ENCODE measurements around the gene RASA4B. TPM values are rescaled to one million over a fixed set of nuclear protein-coding genes. Genes with fewer than 3 reads are reported as not detected.

Gene RASA4B
- total and polyA plus RNA-seq, 9 of the 15 experiments (the other 6 are each of a cell fraction or from before 2014, with no cell fraction given) = 0.01 to 2.9 (median 1.5) TPM; not detected in 1

DNA sequence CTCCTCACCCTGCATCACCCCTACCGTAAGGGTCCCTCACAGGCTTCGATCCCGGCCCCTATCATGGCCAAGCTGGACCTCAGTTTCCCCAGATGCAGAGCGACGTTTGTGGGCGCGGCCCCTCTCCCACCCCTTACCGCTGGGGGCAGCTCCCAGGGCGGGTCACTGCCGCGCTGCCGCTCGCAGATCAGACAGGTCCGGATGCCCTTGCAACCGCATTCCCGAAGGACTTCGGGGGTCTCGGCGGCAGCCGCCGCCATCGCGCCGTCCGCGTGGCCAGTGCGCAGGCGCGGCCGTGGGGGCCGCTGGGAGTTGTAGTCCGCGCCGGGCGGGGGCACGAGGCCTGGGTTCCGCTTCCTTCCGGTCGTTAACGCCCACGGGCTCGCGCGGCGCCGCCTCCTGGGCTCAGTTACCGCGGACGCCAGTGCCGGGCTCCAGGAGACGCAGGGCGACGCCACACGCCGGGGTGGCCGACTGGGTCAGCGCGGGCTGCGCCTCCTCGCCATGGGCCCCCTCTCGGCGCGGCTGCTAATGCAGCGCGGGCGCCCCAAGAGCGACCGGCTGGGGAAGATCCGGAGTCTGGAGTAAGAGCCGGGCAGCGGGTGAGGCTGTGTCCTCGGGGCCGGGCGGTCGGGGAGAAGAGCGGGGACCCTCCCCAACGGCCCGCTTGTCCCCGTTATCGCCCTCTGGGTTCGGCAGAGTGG, 52.8 kb downstream of the RASA4B start, which contains the start of the genes ALKBH4 and LRWD1 (continued):
- TF ChIP-seq, protein P1, sequence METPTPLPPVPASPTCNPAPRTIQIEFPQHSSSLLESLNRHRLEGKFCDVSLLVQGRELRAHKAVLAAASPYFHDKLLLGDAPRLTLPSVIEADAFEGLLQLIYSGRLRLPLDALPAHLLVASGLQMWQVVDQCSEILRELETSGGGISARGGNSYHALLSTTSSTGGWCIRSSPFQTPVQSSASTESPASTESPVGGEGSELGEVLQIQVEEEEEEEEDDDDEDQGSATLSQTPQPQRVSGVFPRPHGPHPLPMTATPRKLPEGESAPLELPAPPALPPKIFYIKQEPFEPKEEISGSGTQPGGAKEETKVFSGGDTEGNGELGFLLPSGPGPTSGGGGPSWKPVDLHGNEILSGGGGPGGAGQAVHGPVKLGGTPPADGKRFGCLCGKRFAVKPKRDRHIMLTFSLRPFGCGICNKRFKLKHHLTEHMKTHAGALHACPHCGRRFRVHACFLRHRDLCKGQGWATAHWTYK (CRISPR knock-in tag; IDR thresholded peaks at IDR 0.05) = peak; percentile 66; the same call in 1 of the 2 replicates
- TF ChIP-seq CHD2 (IDR thresholded peaks at IDR 0.05; ENCODE audit: low read depth, low read length) (0 out of 2 replicates have a peak, but pooled peaks have one; percentile 13), MTF1 (CRISPR knock-in tag; IDR thresholded peaks at IDR 0.05; ENCODE audit: borderline replicate concordance) (no peak), TOE1 (IDR thresholded peaks at IDR 0.05; ENCODE audit: borderline replicate concordance) (peak; percentile 39), TOE1 (CRISPR knock-in tag; IDR thresholded peaks at IDR 0.05; ENCODE audit: borderline replicate concordance, low read depth) (0 out of 2 replicates have a peak, but pooled peaks have one; percentile 32), BRF1 (IDR thresholded peaks at IDR 0.05; ENCODE audit: borderline replicate concordance, extremely low read depth, insufficient read length) (no peak), ERF (CRISPR knock-in tag; IDR thresholded peaks at IDR 0.05) (no peak; the same call in 1 of the 2 replicates), ZKSCAN3 (CRISPR knock-in tag; IDR thresholded peaks at IDR 0.05) (no peak), ZNF586 (CRISPR knock-in tag; conservative IDR thresholded peaks at IDR 0.05) (no peak), ZNF175 (CRISPR knock-in tag; IDR thresholded peaks at IDR 0.05; ENCODE audit: low read depth) (no peak), NR2F6 (CRISPR knock-in tag; IDR thresholded peaks at IDR 0.05) (0 out of 2 replicates have a peak, but pooled peaks have one; percentile 18)
- TF ChIP-seq, protein P2, sequence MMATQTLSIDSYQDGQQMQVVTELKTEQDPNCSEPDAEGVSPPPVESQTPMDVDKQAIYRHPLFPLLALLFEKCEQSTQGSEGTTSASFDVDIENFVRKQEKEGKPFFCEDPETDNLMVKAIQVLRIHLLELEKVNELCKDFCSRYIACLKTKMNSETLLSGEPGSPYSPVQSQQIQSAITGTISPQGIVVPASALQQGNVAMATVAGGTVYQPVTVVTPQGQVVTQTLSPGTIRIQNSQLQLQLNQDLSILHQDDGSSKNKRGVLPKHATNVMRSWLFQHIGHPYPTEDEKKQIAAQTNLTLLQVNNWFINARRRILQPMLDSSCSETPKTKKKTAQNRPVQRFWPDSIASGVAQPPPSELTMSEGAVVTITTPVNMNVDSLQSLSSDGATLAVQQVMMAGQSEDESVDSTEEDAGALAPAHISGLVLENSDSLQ (IDR thresholded peaks at IDR 0.05) = no peak
- TF ChIP-seq, protein P3, sequence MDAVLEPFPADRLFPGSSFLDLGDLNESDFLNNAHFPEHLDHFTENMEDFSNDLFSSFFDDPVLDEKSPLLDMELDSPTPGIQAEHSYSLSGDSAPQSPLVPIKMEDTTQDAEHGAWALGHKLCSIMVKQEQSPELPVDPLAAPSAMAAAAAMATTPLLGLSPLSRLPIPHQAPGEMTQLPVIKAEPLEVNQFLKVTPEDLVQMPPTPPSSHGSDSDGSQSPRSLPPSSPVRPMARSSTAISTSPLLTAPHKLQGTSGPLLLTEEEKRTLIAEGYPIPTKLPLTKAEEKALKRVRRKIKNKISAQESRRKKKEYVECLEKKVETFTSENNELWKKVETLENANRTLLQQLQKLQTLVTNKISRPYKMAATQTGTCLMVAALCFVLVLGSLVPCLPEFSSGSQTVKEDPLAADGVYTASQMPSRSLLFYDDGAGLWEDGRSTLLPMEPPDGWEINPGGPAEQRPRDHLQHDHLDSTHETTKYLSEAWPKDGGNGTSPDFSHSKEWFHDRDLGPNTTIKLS (IDR thresholded peaks at IDR 0.05; ENCODE audit: borderline replicate concordance, low read depth) = peak; percentile 94
- TF ChIP-seq, protein P4, sequence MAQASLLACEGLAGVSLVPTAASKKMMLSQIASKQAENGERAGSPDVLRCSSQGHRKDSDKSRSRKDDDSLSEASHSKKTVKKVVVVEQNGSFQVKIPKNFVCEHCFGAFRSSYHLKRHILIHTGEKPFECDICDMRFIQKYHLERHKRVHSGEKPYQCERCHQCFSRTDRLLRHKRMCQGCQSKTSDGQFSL (CRISPR knock-in tag; IDR thresholded peaks at IDR 0.05) = no peak
- TF ChIP-seq, protein P4 (tag; IDR thresholded peaks at IDR 0.05) = no peak
- TF ChIP-seq, protein P5, sequence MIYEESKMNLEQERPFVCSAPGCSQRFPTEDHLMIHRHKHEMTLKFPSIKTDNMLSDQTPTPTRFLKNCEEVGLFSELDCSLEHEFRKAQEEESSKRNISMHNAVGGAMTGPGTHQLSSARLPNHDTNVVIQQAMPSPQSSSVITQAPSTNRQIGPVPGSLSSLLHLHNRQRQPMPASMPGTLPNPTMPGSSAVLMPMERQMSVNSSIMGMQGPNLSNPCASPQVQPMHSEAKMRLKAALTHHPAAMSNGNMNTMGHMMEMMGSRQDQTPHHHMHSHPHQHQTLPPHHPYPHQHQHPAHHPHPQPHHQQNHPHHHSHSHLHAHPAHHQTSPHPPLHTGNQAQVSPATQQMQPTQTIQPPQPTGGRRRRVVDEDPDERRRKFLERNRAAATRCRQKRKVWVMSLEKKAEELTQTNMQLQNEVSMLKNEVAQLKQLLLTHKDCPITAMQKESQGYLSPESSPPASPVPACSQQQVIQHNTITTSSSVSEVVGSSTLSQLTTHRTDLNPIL (CRISPR knock-in tag; IDR thresholded peaks at IDR 0.05) = no peak
- TF ChIP-seq, protein P6, sequence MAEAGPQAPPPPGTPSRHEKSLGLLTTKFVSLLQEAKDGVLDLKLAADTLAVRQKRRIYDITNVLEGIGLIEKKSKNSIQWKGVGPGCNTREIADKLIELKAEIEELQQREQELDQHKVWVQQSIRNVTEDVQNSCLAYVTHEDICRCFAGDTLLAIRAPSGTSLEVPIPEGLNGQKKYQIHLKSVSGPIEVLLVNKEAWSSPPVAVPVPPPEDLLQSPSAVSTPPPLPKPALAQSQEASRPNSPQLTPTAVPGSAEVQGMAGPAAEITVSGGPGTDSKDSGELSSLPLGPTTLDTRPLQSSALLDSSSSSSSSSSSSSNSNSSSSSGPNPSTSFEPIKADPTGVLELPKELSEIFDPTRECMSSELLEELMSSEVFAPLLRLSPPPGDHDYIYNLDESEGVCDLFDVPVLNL (CRISPR knock-in tag; IDR thresholded peaks at IDR 0.05; ENCODE audit: low read depth) = no peak
- TF ChIP-seq, protein P7, sequence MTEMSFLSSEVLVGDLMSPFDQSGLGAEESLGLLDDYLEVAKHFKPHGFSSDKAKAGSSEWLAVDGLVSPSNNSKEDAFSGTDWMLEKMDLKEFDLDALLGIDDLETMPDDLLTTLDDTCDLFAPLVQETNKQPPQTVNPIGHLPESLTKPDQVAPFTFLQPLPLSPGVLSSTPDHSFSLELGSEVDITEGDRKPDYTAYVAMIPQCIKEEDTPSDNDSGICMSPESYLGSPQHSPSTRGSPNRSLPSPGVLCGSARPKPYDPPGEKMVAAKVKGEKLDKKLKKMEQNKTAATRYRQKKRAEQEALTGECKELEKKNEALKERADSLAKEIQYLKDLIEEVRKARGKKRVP (CRISPR knock-in tag; IDR thresholded peaks at IDR 0.05) = no peak
